ENCODE data around the gene CDC42BPB. TPM values are rescaled to one million over a fixed set of nuclear protein-coding genes. Genes with fewer than 3 reads are reported as not detected.

Gene CDC42BPB
- total RNA-seq, 2 experiments from 2014 or later: 6.6 to 7.6 TPM

GRCh38 chr14:103030741-103031565 lies 26.4 kb downstream of the CDC42BPB start:
- POLR2A ChIA-PET: no interaction called here
- H3K4me3 ChIP-seq (ENCODE audit: low read length): no peak overlapping the region
- H3K9me3 ChIP-seq (ENCODE audit: control insufficient read depth in 1 of 2, insufficient read depth in 1 of 2, low read length in 2 of 2): no peaks in the 10 kb centered on the region
- DNase-seq (no peak), ATAC-seq (ENCODE audit: poor library complexity) (no peak)
- H3K4me1 ChIP-seq (ENCODE audit: insufficient read depth, low read length): no peaks in the 10 kb centered on the region
- TF ChIP-seq, protein P1, sequence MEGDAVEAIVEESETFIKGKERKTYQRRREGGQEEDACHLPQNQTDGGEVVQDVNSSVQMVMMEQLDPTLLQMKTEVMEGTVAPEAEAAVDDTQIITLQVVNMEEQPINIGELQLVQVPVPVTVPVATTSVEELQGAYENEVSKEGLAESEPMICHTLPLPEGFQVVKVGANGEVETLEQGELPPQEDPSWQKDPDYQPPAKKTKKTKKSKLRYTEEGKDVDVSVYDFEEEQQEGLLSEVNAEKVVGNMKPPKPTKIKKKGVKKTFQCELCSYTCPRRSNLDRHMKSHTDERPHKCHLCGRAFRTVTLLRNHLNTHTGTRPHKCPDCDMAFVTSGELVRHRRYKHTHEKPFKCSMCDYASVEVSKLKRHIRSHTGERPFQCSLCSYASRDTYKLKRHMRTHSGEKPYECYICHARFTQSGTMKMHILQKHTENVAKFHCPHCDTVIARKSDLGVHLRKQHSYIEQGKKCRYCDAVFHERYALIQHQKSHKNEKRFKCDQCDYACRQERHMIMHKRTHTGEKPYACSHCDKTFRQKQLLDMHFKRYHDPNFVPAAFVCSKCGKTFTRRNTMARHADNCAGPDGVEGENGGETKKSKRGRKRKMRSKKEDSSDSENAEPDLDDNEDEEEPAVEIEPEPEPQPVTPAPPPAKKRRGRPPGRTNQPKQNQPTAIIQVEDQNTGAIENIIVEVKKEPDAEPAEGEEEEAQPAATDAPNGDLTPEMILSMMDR (IDR thresholded peaks at IDR 0.05): no peak
- no peaks in the 10 kb centered on the region for H3K36me3 Mint-ChIP-seq (ENCODE audit: low read depth)
- H3K27me3 Mint-ChIP-seq: no peaks in the 10 kb centered on the region
- H3K27ac Mint-ChIP-seq: no peak overlapping the region
- no peaks in the 10 kb centered on the region for H3K27me3 ChIP-seq (ENCODE audit: control insufficient read depth in 1 of 2, insufficient read depth in 2 of 2, low read length in 2 of 2)
- H3K4me1 Mint-ChIP-seq (ENCODE audit: low read depth): no peaks in the 10 kb centered on the region
- no peaks in the 10 kb centered on the region for H3K9me3 Mint-ChIP-seq
- H3K36me3 ChIP-seq (ENCODE audit: insufficient read depth, low read length): no peaks in the 10 kb centered on the region
- intact Hi-C loops (cut with DNase I, micrococcal nuclease): no loop called here
- CTCF ChIA-PET: no interaction called here
- H3K4me3 Mint-ChIP-seq: no peak overlapping the region
- H3K27ac ChIP-seq (ENCODE audit: low read depth in 1 of 2, low read length in 2 of 2): no peak overlapping the region

DNA sequence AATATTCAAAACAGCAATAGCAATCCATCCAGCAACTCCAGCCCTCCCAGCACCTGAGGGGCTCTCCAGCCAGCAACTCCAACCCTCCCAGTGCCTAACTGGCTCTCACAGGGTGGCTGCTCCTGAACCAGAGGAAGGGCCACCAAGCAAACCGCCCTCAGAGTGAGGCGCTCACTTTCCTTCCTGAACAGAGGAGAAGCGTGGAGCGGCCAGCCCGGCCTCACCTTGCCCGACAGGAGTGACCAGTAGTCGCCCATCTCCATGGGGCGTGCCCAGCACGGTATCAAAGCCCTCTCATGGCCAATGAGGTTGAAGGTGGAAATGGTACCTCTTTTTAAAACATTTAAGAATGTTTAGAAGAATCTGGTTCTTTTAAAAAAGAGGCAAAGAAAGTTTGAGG lies 27.4 kb downstream of the CDC42BPB start:
- intact Hi-C loops (cut with DNase I, micrococcal nuclease): no loop called here
- DNase-seq: no peak
- H3K4me1 Mint-ChIP-seq (ENCODE audit: low read depth): no peaks in the 10 kb centered on the region
- Histone ChIP-seq H3K9me3 (ENCODE audit: control insufficient read depth in 1 of 2, insufficient read depth in 1 of 2, low read length in 2 of 2) (no peaks in the 10 kb centered on the region), H3K27ac (ENCODE audit: low read depth in 1 of 2, low read length in 2 of 2) (no peak overlapping the region), H3K4me3 (ENCODE audit: low read length) (no peak overlapping the region), H3K4me1 (ENCODE audit: insufficient read depth, low read length) (no peaks in the 10 kb centered on the region), H3K36me3 (ENCODE audit: insufficient read depth, low read length) (no peaks in the 10 kb centered on the region), H3K27me3 (ENCODE audit: control insufficient read depth in 1 of 2, insufficient read depth in 2 of 2, low read length in 2 of 2) (no peaks in the 10 kb centered on the region)
- no peaks in the 10 kb centered on the region for H3K9me3 Mint-ChIP-seq
- POLR2A ChIA-PET: no interaction called here
- H3K27ac Mint-ChIP-seq: no peak overlapping the region
- no peaks in the 10 kb centered on the region for H3K36me3 Mint-ChIP-seq (ENCODE audit: low read depth)
- no peak overlapping the region for H3K4me3 Mint-ChIP-seq
- no peak for ATAC-seq (ENCODE audit: poor library complexity)
- TF ChIP-seq, protein P1 (IDR thresholded peaks at IDR 0.05): no peak
- CTCF ChIA-PET: no interaction called here
- peaks cover 3% of the 10 kb centered on the region for H3K27me3 Mint-ChIP-seq

DNA sequence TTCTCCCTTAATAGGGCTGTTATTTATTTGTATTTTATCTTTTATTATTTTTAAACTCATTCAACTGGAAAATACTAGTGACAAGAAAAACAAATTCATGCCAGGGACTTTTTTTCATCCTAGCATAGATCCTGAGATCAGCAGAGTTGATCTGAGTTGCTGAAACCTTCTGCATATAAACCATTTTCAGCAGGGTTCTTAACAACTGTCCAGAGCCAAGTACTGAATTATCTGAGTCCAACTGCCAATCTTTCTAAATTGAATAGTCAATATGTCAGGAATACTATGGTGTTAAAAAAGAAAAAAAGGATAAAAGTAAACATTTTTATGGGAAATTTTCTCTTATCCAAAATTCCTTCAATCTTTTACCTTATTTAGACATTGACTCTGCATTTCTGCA lies 28.6 kb downstream of the CDC42BPB start:
- POLR2A ChIA-PET: no interaction called here
- intact Hi-C loops (cut with DNase I, micrococcal nuclease): no loop called here
- CTCF ChIA-PET: no interaction called here
- H3K4me3 Mint-ChIP-seq: no peak overlapping the region
- no peaks in the 10 kb centered on the region for H3K4me1 Mint-ChIP-seq (ENCODE audit: low read depth)
- Histone ChIP-seq H3K27ac (ENCODE audit: low read depth in 1 of 2, low read length in 2 of 2) (no peak overlapping the region), H3K27me3 (ENCODE audit: control insufficient read depth in 1 of 2, insufficient read depth in 2 of 2, low read length in 2 of 2) (no peaks in the 10 kb centered on the region), H3K9me3 (ENCODE audit: control insufficient read depth in 1 of 2, insufficient read depth in 1 of 2, low read length in 2 of 2) (no peaks in the 10 kb centered on the region), H3K36me3 (ENCODE audit: insufficient read depth, low read length) (no peaks in the 10 kb centered on the region), H3K4me1 (ENCODE audit: insufficient read depth, low read length) (no peaks in the 10 kb centered on the region), H3K4me3 (ENCODE audit: low read length) (no peak overlapping the region)
- DNase-seq: no peak
- H3K27ac Mint-ChIP-seq: no peak overlapping the region
- ATAC-seq (ENCODE audit: poor library complexity): no peak
- no peaks in the 10 kb centered on the region for H3K9me3 Mint-ChIP-seq
- peaks cover 9% of the 10 kb centered on the region for H3K27me3 Mint-ChIP-seq
- TF ChIP-seq, protein P1 (IDR thresholded peaks at IDR 0.05): no peak
- no peaks in the 10 kb centered on the region for H3K36me3 Mint-ChIP-seq (ENCODE audit: low read depth)
